Endodermal cell (in vitro differentiated cells): ENCODE results near the gene HPD. TPM values are rescaled to one million over a fixed set of nuclear protein-coding genes. Genes with fewer than 3 reads are reported as not detected.
"Not testable (repeated sequence)": the region's sequence is repeated elsewhere in the genome, so short reads cannot be mapped to it uniquely, and the experiment has no call there.

Source experiments
- DNase-seq: peaks from one replicate; pipeline ENCODE4 v3.0.0-alpha.2; 2017
- H3K27ac ChIP-seq: 2 replicates; pipeline ENCODE4 v1.5.1; 2013; ENCODE audit warnings: mild to moderate bottlenecking, low read depth, low read length, moderate library complexity
- H3K27me3 ChIP-seq: 2 replicates; pipeline ENCODE4 v1.6.1; 2013; ENCODE audit warnings: mild to moderate bottlenecking, low read length, moderate library complexity; ENCODE audit not compliant: insufficient read depth, control insufficient read depth, poor library complexity, severe bottlenecking
- H3K36me3 ChIP-seq: 2 replicates; pipeline ENCODE4 v1.7.0; 2013; ENCODE audit warnings: mild to moderate bottlenecking, low read length, moderate library complexity; ENCODE audit not compliant: control insufficient read depth, insufficient read depth
- H3K4me1 ChIP-seq: one replicate; pipeline ENCODE4 v1.7.0; 2013; ENCODE audit warnings: low read length; ENCODE audit not compliant: control insufficient read depth, insufficient read depth
- H3K4me3 ChIP-seq: 2 replicates; pipeline ENCODE4 v1.5.1; 2013; ENCODE audit warnings: mild to moderate bottlenecking, low read length, moderate library complexity
- H3K9ac ChIP-seq: 2 replicates; pipeline ENCODE4 v1.6.1; 2013; ENCODE audit warnings: mild to moderate bottlenecking, low read length, moderate library complexity; ENCODE audit not compliant: poor library complexity, severe bottlenecking; ENCODE audit errors: extremely low read depth
- H3K9me3 ChIP-seq: 2 replicates; pipeline ENCODE4 v1.6.1; 2013; ENCODE audit warnings: mild to moderate bottlenecking, low read length, moderate library complexity; ENCODE audit not compliant: control insufficient read depth
- H3K27ac Mint-ChIP-seq: 2 replicates; pipeline ENCODE4 v1.8.0; 2020; ENCODE audit warnings: mixed read lengths
- H3K27me3 Mint-ChIP-seq: 2 replicates; pipeline ENCODE4 v1.8.0; 2021; ENCODE audit warnings: mild to moderate bottlenecking, mixed read lengths; ENCODE audit not compliant: insufficient read depth
- H3K36me3 Mint-ChIP-seq: 2 replicates; pipeline ENCODE4 v1.8.0; 2020; ENCODE audit warnings: low read depth, mixed read lengths
- H3K4me1 Mint-ChIP-seq: 2 replicates; pipeline ENCODE4 v1.8.0; 2020; ENCODE audit warnings: mixed read lengths
- H3K4me3 Mint-ChIP-seq: 2 replicates; pipeline ENCODE4 v1.8.0; 2020; ENCODE audit warnings: mild to moderate bottlenecking, moderate library complexity, mixed read lengths
- H3K9me3 Mint-ChIP-seq: 2 replicates; pipeline ENCODE4 v1.8.0; 2020; ENCODE audit warnings: mild to moderate bottlenecking, mixed read lengths
- CTCF ChIP-seq: fragments of 200-600 bp; sonication (generic); conservative IDR thresholded peaks from 2 replicates; pipeline ENCODE4 v1.5.0; 2021; ENCODE audit warnings: antibody characterized with exemption, mild to moderate bottlenecking
- WGBS, 2 experiments: methylation state at CpG; one replicate each; pipeline versions ENCODE4 v1.1.5 to v1.1.7; 2013; ENCODE audit warnings: missing lambda C conversion rate in 2 of 2, mixed read lengths in 1 of 2; ENCODE audit not compliant: insufficient coverage in 1 of 2, insufficient read length in 1 of 2; 5-methylcytosine and 5-hydroxymethylcytosine counted together
- total RNA-seq, 2 donors: library from RNA; stranded (reverse); fragmentation: NEBNext Ultra II Directional in 1 of 2; extraction: Animal tissue kit (Norgen Biotek cat#: 25700) in 1 of 2; gene quantifications; 2 replicates in 1 of 2; 3 replicates in 1 of 2; pipeline ENCODE4 v1.2.1, GENCODE V29; 2021

HPD gene
- total RNA-seq, 2 donors from 2014 or later: 0.55 to 0.71 TPM

GRCh38 chr12:121793440-121793837 lies 65.2 kb downstream of the HPD start, which contains the start of gene RHOF:
Gene RHOF, minus strand, starts transcription at chr12:121793688. Its CDS starts 55 bp downstream, at chr12:121793633.
- Histone ChIP-seq H3K9me3 (no peaks in the 10 kb centered on the region), H3K27me3 (no peaks in the 10 kb centered on the region), H3K27ac (no peak within 1 kb of the TSS), H3K36me3 (peaks cover 19% of the 10 kb centered on the region), H3K9ac (peak within 1 kb of the TSS; percentile 53), H3K4me1 (peaks cover 21% of the 10 kb centered on the region), H3K4me3 (peak within 1 kb of the TSS; percentile 81)
- no peak for DNase-seq
- Mint-ChIP-seq H3K4me3 (peak within 1 kb of the TSS; percentile 53), H3K27me3 (peaks cover 1% of the 10 kb centered on the region), H3K9me3 (no peaks in the 10 kb centered on the region), H3K4me1 (peaks cover 33% of the 10 kb centered on the region), H3K27ac (peak within 1 kb of the TSS; percentile 89), H3K36me3 (peaks cover 14% of the 10 kb centered on the region)
- no peak for TF ChIP-seq CTCF
- 1% methylated on average over 20 to 36 of the region's 36 CpGs for WGBS, 2 experiments

GRCh38 chr12:121792607-121793439 lies 65.8 kb downstream of the HPD start:
- H3K27ac Mint-ChIP-seq: no peak overlapping the region
- H3K27me3 Mint-ChIP-seq: peaks cover 1% of the 10 kb centered on the region
- H3K27ac ChIP-seq: no peak overlapping the region
- peak overlapping the region; percentile 53 for H3K4me3 Mint-ChIP-seq
- DNase-seq: peak; percentile 87
- H3K4me1 Mint-ChIP-seq: peaks cover 29% of the 10 kb centered on the region
- peaks cover 15% of the 10 kb centered on the region for H3K36me3 ChIP-seq
- peaks cover 18% of the 10 kb centered on the region for H3K4me1 ChIP-seq
- no peaks in the 10 kb centered on the region for H3K9me3 Mint-ChIP-seq
- H3K9me3 ChIP-seq: no peaks in the 10 kb centered on the region
- peak overlapping the region; percentile 53 for H3K9ac ChIP-seq
- WGBS, 2 experiments: 18 to 41% methylated on average over 11 to 48 of the region's 48 CpGs
- no peaks in the 10 kb centered on the region for H3K27me3 ChIP-seq
- TF ChIP-seq CTCF: no peak
- H3K36me3 Mint-ChIP-seq: peaks cover 14% of the 10 kb centered on the region
- peak overlapping the region; percentile 81 for H3K4me3 ChIP-seq

GRCh38 chr12:121791671-121792551 lies 66.7 kb downstream of the HPD start:
- DNase-seq: no peak
- H3K27me3 Mint-ChIP-seq: peaks cover 1% of the 10 kb centered on the region
- no peaks in the 10 kb centered on the region for H3K27me3 ChIP-seq
- no peak overlapping the region for H3K27ac ChIP-seq
- H3K27ac Mint-ChIP-seq: no peak overlapping the region
- H3K36me3 ChIP-seq: peaks cover 11% of the 10 kb centered on the region
- H3K9me3 ChIP-seq: no peaks in the 10 kb centered on the region
- H3K9me3 Mint-ChIP-seq: no peaks in the 10 kb centered on the region
- peak overlapping the region; percentile 81 for H3K4me3 ChIP-seq
- peak overlapping the region; percentile 53 for H3K4me3 Mint-ChIP-seq
- TF ChIP-seq CTCF: no peak
- 92% methylated on average over 6 to 14 of the region's 14 CpGs for WGBS, 2 experiments
- peaks cover 14% of the 10 kb centered on the region for H3K36me3 Mint-ChIP-seq
- H3K4me1 ChIP-seq: peaks cover 17% of the 10 kb centered on the region
- no peak overlapping the region for H3K9ac ChIP-seq
- H3K4me1 Mint-ChIP-seq: peaks cover 22% of the 10 kb centered on the region

- H3K9ac ChIP-seq: not testable (repeated sequence)
These were observed 67.9 kb downstream of the HPD start for GRCh38 chr12:121790785-121791184.

More at GRCh38 chr12:121790785-121791184, 67.9 kb downstream of the HPD start:
- not testable (repeated sequence) for H3K27me3 ChIP-seq, H3K27ac Mint-ChIP-seq, H3K36me3 ChIP-seq, H3K4me3 Mint-ChIP-seq, H3K27ac ChIP-seq, H3K27me3 Mint-ChIP-seq, H3K9me3 Mint-ChIP-seq, H3K4me3 ChIP-seq, H3K9me3 ChIP-seq, DNase-seq
- peaks cover 14% of the 10 kb centered on the region for H3K4me1 ChIP-seq
- 94 to 95% methylated on average over 6 to 8 of the region's 8 CpGs for WGBS, 2 experiments
- H3K4me1 Mint-ChIP-seq: peaks cover 22% of the 10 kb centered on the region
- peaks cover 17% of the 10 kb centered on the region for H3K36me3 Mint-ChIP-seq
